Ascending aorta (tissue), 2 donors: ENCODE data around the gene PTPRN2. TPM values are rescaled to one million over a fixed set of nuclear protein-coding genes. Genes with fewer than 3 reads are reported as not detected.

Source experiments
- DNase-seq, 2 donors: peaks; one replicate each; pipeline ENCODE4 v3.0.0-alpha.2; 2019; ENCODE audit warnings: low spot score in 2 of 2
- H3K27ac ChIP-seq, 2 donors: fragments of 200-600 bp; sonication (generic); one replicate each; pipeline ENCODE4 v1.5.1; 2016 to 2017; ENCODE audit warnings: mild to moderate bottlenecking in 1 of 2
- H3K27me3 ChIP-seq: fragments of 200-600 bp; sonication (generic); one replicate; pipeline ENCODE4 v1.5.1; 2017
- H3K36me3 ChIP-seq, 2 donors: fragments of 200-600 bp; sonication (generic); one replicate each; pipeline ENCODE4 v1.5.1; 2016
- H3K4me1 ChIP-seq, 2 donors: fragments of 200-600 bp; sonication (generic); one replicate each; pipeline ENCODE4 v1.5.1; 2016 to 2017; ENCODE audit warnings: mild to moderate bottlenecking in 1 of 2
- H3K4me3 ChIP-seq, 2 donors: fragments of 200-600 bp; sonication (generic); one replicate each; pipeline ENCODE4 v1.5.1; 2016 to 2017; ENCODE audit warnings: mild to moderate bottlenecking in 1 of 2
- H3K9me3 ChIP-seq, 2 donors: fragments of 200-600 bp; sonication (generic); one replicate each; pipeline ENCODE4 v1.5.1; 2016
- CTCF ChIP-seq, 3 experiments: fragments of 200-600 bp in 2 of 3; fragments of 450-650 bp in 1 of 3; sonication (generic) in 2 of 3; IDR thresholded peaks; one replicate each; pipeline ENCODE4 v1.5.1; 2016 to 2019; ENCODE audit warnings: antibody characterized with exemption in 3 of 3, mild to moderate bottlenecking in 1 of 3, moderate library complexity in 1 of 3
- intact Hi-C: fragments of 100-400 bp; cut with DNase I; formaldehyde crosslinking; loops from one replicate; pipeline ENCODE4 v1.15.1; 2023
- total RNA-seq: library from RNA; depleted of rRNA; stranded (reverse); fragments of >200 nt; gene quantifications from one replicate; pipeline ENCODE4 v1.1.0, GENCODE V29; 2016

Gene PTPRN2
- total RNA-seq, 1 donor from 2014 or later, result 7.3 TPM

DNA sequence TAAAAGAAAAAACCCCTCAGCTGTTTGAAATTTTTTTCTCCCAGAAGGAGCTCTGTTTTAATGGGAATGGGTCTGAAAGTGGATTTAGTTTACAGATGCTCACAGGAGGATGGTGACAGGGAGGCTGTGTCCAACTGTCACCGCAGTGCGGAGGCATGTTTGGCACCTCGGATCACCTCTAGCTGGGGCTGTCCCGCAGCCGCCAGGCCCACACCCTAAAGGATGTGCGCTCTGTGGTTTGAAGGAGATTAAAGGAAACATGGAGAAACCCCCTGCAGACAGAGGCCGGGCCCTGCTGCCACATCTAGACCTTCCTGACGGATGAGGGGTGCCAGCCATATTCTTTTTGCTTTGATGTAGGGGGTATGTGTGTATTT is 1090.3 kb downstream of the PTPRN2 start:
- no peak overlapping the region for H3K27ac ChIP-seq
- H3K27me3 ChIP-seq, result no peaks in the 10 kb centered on the region
- no peaks in the 10 kb centered on the region for H3K36me3 ChIP-seq
- H3K9me3 ChIP-seq, result no peaks in the 10 kb centered on the region
- no peak overlapping the region for H3K4me3 ChIP-seq
- intact Hi-C loops, result no loop called here
- peak in 1 of 2 donors; percentile 21 for DNase-seq
- no peak for TF ChIP-seq CTCF (IDR thresholded peaks at IDR 0.05)
- H3K4me1 ChIP-seq, result no peaks in the 10 kb centered on the region

GRCh38 chr7:157496416-157497275 is 1091.0 kb downstream of the PTPRN2 start:
- H3K4me1 ChIP-seq, result no peaks in the 10 kb centered on the region
- peak in 1 of 2 donors; percentile 45 for DNase-seq
- intact Hi-C loops, result no loop called here
- no peaks in the 10 kb centered on the region for H3K36me3 ChIP-seq
- no peak for TF ChIP-seq CTCF (IDR thresholded peaks at IDR 0.05)
- H3K27ac ChIP-seq, result no peak overlapping the region
- H3K27me3 ChIP-seq, result no peaks in the 10 kb centered on the region
- H3K9me3 ChIP-seq, result no peaks in the 10 kb centered on the region
- H3K4me3 ChIP-seq, result no peak overlapping the region

DNA sequence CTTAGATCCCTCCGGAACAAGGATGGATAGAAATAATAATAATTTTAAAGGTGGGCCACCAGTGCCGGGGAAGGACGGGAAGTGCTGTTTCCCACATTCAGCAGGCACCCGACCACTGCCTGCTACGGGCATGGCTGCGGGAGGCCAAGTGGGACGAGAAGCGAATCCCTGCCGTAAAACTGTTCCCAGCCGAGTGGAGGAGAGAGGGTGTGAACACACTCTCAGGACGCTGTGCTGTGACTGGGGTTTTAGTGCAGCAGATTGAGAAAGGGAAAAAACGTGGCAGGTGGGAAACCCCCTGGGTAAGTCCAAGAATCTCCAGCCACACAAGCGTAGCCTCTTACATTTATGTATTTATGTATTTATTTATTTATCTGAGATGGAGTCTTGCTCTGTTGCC is 1092.0 kb downstream of the PTPRN2 start:
- H3K4me1 ChIP-seq, result no peaks in the 10 kb centered on the region
- no peaks in the 10 kb centered on the region for H3K36me3 ChIP-seq
- H3K4me3 ChIP-seq, result no peak overlapping the region
- H3K27me3 ChIP-seq, result no peaks in the 10 kb centered on the region
- intact Hi-C loops, result no loop called here
- H3K27ac ChIP-seq, result no peak overlapping the region
- DNase-seq, result peak in 1 of 2 donors; percentile 43
- H3K9me3 ChIP-seq, result peaks cover 0 to 4% of the 10 kb centered on the region in 2 donors
- TF ChIP-seq CTCF (IDR thresholded peaks at IDR 0.05), result no peak

GRCh38 chr7:157495177-157495553 is 1092.5 kb downstream of the PTPRN2 start:
- H3K27ac ChIP-seq, result no peak overlapping the region
- no peaks in the 10 kb centered on the region for H3K36me3 ChIP-seq
- H3K4me3 ChIP-seq, result no peak overlapping the region
- no peaks in the 10 kb centered on the region for H3K27me3 ChIP-seq
- peaks cover 0 to 4% of the 10 kb centered on the region in 2 donors for H3K9me3 ChIP-seq
- intact Hi-C loops, result no loop called here
- no peak for TF ChIP-seq CTCF (IDR thresholded peaks at IDR 0.05)
- DNase-seq, result no peak
- no peaks in the 10 kb centered on the region for H3K4me1 ChIP-seq

- Histone ChIP-seq H3K36me3 (no peaks in the 10 kb centered on the region), H3K4me3 (no peak overlapping the region)
These were observed 1093.0 kb downstream of the PTPRN2 start for GRCh38 chr7:157494506-157495176.

More at GRCh38 chr7:157494506-157495176, 1093.0 kb downstream of the PTPRN2 start:
- DNase-seq, result peak in 1 of 2 donors; percentile 34
- Histone ChIP-seq H3K9me3 (peaks cover 0 to 4% of the 10 kb centered on the region in 2 donors), H3K27me3 (no peaks in the 10 kb centered on the region), H3K27ac (no peak overlapping the region), H3K4me1 (no peaks in the 10 kb centered on the region)
- no peak for TF ChIP-seq CTCF (IDR thresholded peaks at IDR 0.05)
- intact Hi-C loops, result no loop called here
